ENCODE measurements around the gene PGA4. TPM values are rescaled to one million over a fixed set of nuclear protein-coding genes. Genes with fewer than 3 reads are reported as not detected.

The PGA4 gene
- total and polyA plus RNA-seq, 2 of the 8 experiments (the other 6 are each of a cell fraction or from before 2014, with no cell fraction given) = 1.3 TPM; not detected in 1

DNA sequence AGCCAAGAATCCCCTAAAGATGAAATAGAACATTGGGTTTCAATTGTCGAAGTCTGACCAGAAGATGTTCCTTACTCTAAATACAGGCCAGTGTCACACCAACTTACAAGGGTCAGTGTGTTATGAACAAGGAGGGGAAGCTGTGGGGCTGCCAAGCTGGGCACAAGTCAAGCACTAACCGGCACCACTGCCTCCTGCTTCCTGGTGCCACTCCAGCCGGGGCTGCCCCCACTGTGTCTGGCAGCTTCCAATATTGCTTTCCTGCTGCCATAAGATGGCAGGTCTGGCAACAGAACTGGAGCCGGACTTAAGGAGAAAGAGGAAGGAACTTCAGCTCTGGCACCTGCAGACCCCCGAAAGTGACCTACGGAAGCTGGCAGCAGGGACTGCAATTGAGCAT, 47.2 kb upstream of the PGA4 start:
- Histone ChIP-seq H4K8ac (ENCODE audit: extremely low read depth, insufficient read depth, low read length) (no peak overlapping the region), H3K14ac (ENCODE audit: insufficient read length) (no peak overlapping the region), H4K20me1 (replicated peaks in 1 of 2; ENCODE audit: control insufficient read depth in 1 of 2, insufficient read depth in 2 of 2, low read length in 2 of 2) (peaks cover 0 to 1% of the 10 kb centered on the region in 2 experiments), H2BK12ac (ENCODE audit: low read depth, low read length) (no peak overlapping the region), H3K27me3 (replicated peaks in 1 of 4; ENCODE audit: control insufficient read depth in 3 of 4, extremely low read depth in 1 of 4, insufficient read depth in 3 of 4, low read length in 3 of 4) (0 out of 7 replicates have a peak, but pooled peaks cover 0 to 3% (median 0%) of the 10 kb centered on the region in 4 experiments), H2BK20ac (ENCODE audit: low read length) (no peak overlapping the region), H4K5ac (ENCODE audit: insufficient read length, low read depth, low read length) (no peak overlapping the region), H3K36me3 (ENCODE audit: control insufficient read depth in 2 of 4, insufficient read depth in 4 of 4, low read length in 3 of 4) (no peaks in the 10 kb centered on the region), H3K23me2 (ENCODE audit: low read depth, low read length) (no peaks in the 10 kb centered on the region), H2AK5ac (ENCODE audit: low read depth, low read length) (no peak overlapping the region), H4K91ac (replicated peaks; ENCODE audit: insufficient read length, low read length) (no peak overlapping the region), H3K18ac (ENCODE audit: extremely low read depth, low read length) (no peak overlapping the region), H3K9ac (replicated peaks in 1 of 4; ENCODE audit: extremely low read depth in 1 of 4, low read depth in 3 of 4, low read length in 3 of 4) (no peak overlapping the region), H2BK120ac (replicated peaks; ENCODE audit: low read depth, low read length) (no peak overlapping the region), H3K79me2 (ENCODE audit: control insufficient read depth in 1 of 2, insufficient read depth in 2 of 2, low read length in 2 of 2) (no peaks in the 10 kb centered on the region), H2AFZ (ENCODE audit: low read length) (no peak overlapping the region), H3K4me2 (ENCODE audit: insufficient read depth in 1 of 2, low read depth in 2 of 2, low read length in 2 of 2) (no peak overlapping the region), H3K23ac (ENCODE audit: insufficient read length) (no peak overlapping the region), H3K79me1 (ENCODE audit: low read depth, low read length) (no peaks in the 10 kb centered on the region), H2BK5ac (ENCODE audit: low read depth, low read length) (no peak overlapping the region), H3K27ac (ENCODE audit: low read depth, low read length) (no peak overlapping the region), H3K56ac (replicated peaks; ENCODE audit: insufficient read length, low read depth, low read length) (no peak overlapping the region), H3K9me3 (ENCODE audit: insufficient read depth in 2 of 2, low read depth in 1 of 2, low read length in 1 of 2) (no peaks in the 10 kb centered on the region), H3K4me3 (ENCODE audit: extremely low read depth in 1 of 4, insufficient read depth in 2 of 4, low read depth in 3 of 4, low read length in 4 of 4) (no peak overlapping the region), H3K4ac (replicated peaks; ENCODE audit: insufficient read length, low read depth, low read length) (no peak overlapping the region), H3K4me1 (replicated peaks in 1 of 4; ENCODE audit: control insufficient read depth in 3 of 4, insufficient read depth in 4 of 4, low read length in 3 of 4) (no peaks in the 10 kb centered on the region), H2BK15ac (ENCODE audit: low read length) (no peak overlapping the region)
- DNase-seq (ENCODE audit: low read depth in 1 of 2, low spot score in 2 of 2) = no peak
- WGBS, 2 experiments (ENCODE audit: extremely low coverage in 1 of 2, insufficient coverage in 1 of 2, insufficient read length in 1 of 2, insufficient replicate concordance in 2 of 2, low coverage in 1 of 2, low lambda C conversion rate in 2 of 2, missing lambda C conversion rate in 1 of 2) = 89% methylated on average over 6 of the region's 6 CpGs; no CpG with 5 or more reads in 1 of the 2 experiments
- ChIA-PET POLR2A (ENCODE audit: partially characterized antibody) (interaction anchor here (1.0 kb wide), 1 partner anchor 201 kb away, joined by 3 read pairs; no protein-coding TSS in a partner anchor), CTCF (ENCODE audit: partially characterized antibody) (interaction anchor here (0.9 to 2.3 kb wide), 5 partner anchors 12 to 230 kb away, joined by 3 to 9 read pairs (median 4); no protein-coding TSS in a partner anchor)
- no peak for FAIRE-seq
- TF ChIP-seq CEBPB (IDR thresholded peaks at IDR 0.05; ENCODE audit: low read depth, low read length) = no peak
- no peak for TF ChIP-seq EP300 (IDR thresholded peaks at IDR 0.05; ENCODE audit: borderline replicate concordance in 1 of 2, low read depth in 2 of 2, low read length in 2 of 2)
- TF ChIP-seq ASH2L (IDR thresholded peaks at IDR 0.05; ENCODE audit: low read length) = no peak
- no peak for TF ChIP-seq CHD2 (IDR thresholded peaks at IDR 0.05; ENCODE audit: low read length)
- TF ChIP-seq CTCF (IDR thresholded peaks at IDR 0.05; ENCODE audit: control extremely low read depth in 1 of 3, insufficient read depth in 1 of 3, low read depth in 1 of 3, low read length in 3 of 3) = no peak
- TF ChIP-seq SUZ12 (IDR thresholded peaks at IDR 0.05; ENCODE audit: low read length) = no peak
- no peak for TF ChIP-seq TCF12 (IDR thresholded peaks at IDR 0.05; ENCODE audit: low read depth, low read length)
- TF ChIP-seq NRF1 (IDR thresholded peaks at IDR 0.05; ENCODE audit: low read depth, low read length) = no peak
- no peak for TF ChIP-seq JUN (IDR thresholded peaks at IDR 0.05; ENCODE audit: low read depth, low read length)
- TF ChIP-seq POLR2AphosphoS5 (IDR thresholded peaks at IDR 0.05; ENCODE audit: low read depth, low read length) = no peak
- no peak for TF ChIP-seq SIN3A (conservative IDR thresholded peaks at IDR 0.05 in 1 of 2, IDR thresholded peaks at IDR 0.05 in 1 of 2; ENCODE audit: low read depth in 1 of 2, low read length in 2 of 2)
- TF ChIP-seq MAFK (IDR thresholded peaks at IDR 0.05; ENCODE audit: low read depth, low read length) = no peak
